GM12878 (cell line): ENCODE data around the gene SUPT4H1. TPM values are rescaled to one million over a fixed set of nuclear protein-coding genes. Genes with fewer than 3 reads are reported as not detected.
A peak's percentile ranks its signal among the peaks of the same experiment; 100 is the strongest.

Experiments used
- ATAC-seq: fragments of 200-7000 bp; cut with Tn5 transposase; 3 replicates; pipeline ENCODE4 v1.9.1; 2020; ENCODE audit warnings: mild to moderate bottlenecking, moderate library complexity
- BruUV-seq: library from RNA; stranded (reverse); fragments of 400-500 nt; replicated peaks from 2 replicates; lab custom pipeline; 2021; lab: Mats Ljungman, UMichigan
- CTCF ChIA-PET: fragments of 300-600 bp; sonication (Branson Sonifier 250); formaldehyde crosslinking; extraction: SDS; loops from one replicate; lab custom pipeline; 2021; ENCODE audit warnings: inconsistent platforms; lab: Yijun Ruan, JAX
- POLR2A ChIA-PET: fragments of 350-600 bp; formaldehyde crosslinking; extraction: SDS; loops from one replicate; lab custom pipeline; 2021; ENCODE audit warnings: inconsistent platforms; lab: Charles Lee
- RAD21 ChIA-PET: fragments of 300-600 bp; sonication (Branson Sonifier 250); formaldehyde crosslinking; loops from one replicate; lab custom pipeline; 2023; ENCODE audit warnings: antibody characterized with exemption; ENCODE audit not compliant: unreplicated experiment; lab: Charles Lee
- SMC1A ChIA-PET: fragments of 300-600 bp; sonication (Branson Sonifier 250); formaldehyde crosslinking; loops from one replicate; lab custom pipeline; 2023; ENCODE audit not compliant: unreplicated experiment, uncharacterized antibody; lab: Charles Lee
- DNase-seq: peaks from one replicate; pipeline ENCODE4 v3.0.0-alpha.2; 2011; ENCODE audit warnings: low read depth, low spot score
- FAIRE-seq: peaks from 3 replicates; lab custom pipeline; 2011; peaks lifted over from hg19 to GRCh38; lab: Jason Lieb, UNC
- H2AFZ ChIP-seq: 2 replicates; pipeline ENCODE4 v1.6.0; 2011; ENCODE audit warnings: low read depth, low read length, control low read depth; ENCODE audit not compliant: control insufficient read depth
- H3K27ac ChIP-seq: 2 replicates; pipeline ENCODE4 v1.5.1; 2011; ENCODE audit warnings: control low read depth; ENCODE audit not compliant: control insufficient read depth, insufficient read depth
- H3K27me3 ChIP-seq, 2 experiments: replicated peaks in 1 of 2; 2 replicates each; pipeline versions ENCODE4 v1.6.0 to v1.6.1; 2011; ENCODE audit warnings: low read length in 1 of 2; ENCODE audit not compliant: control insufficient read depth in 2 of 2, insufficient read depth in 2 of 2
- H3K36me3 ChIP-seq, 2 experiments: 2 replicates each; pipeline ENCODE4 v1.5.1; 2011; ENCODE audit warnings: low read length in 1 of 2; ENCODE audit not compliant: control insufficient read depth in 2 of 2, insufficient read depth in 2 of 2
- H3K4me1 ChIP-seq: 2 replicates; pipeline ENCODE4 v1.6.1; 2011; ENCODE audit warnings: mild to moderate bottlenecking, low read length, moderate library complexity, mixed read lengths; ENCODE audit not compliant: control insufficient read depth, insufficient read depth
- H3K4me2 ChIP-seq: 2 replicates; pipeline ENCODE4 v1.6.0; 2011; ENCODE audit warnings: control low read depth; ENCODE audit not compliant: control insufficient read depth, insufficient read depth
- H3K4me3 ChIP-seq: fragments of 200-600 bp; sonication (generic); 2 replicates; pipeline ENCODE4 v1.5.1; 2016
- H3K79me2 ChIP-seq: 2 replicates; pipeline ENCODE4 v1.6.0; 2011; ENCODE audit warnings: low read length; ENCODE audit not compliant: control insufficient read depth, insufficient read depth
- H3K9ac ChIP-seq: 2 replicates; pipeline ENCODE4 v1.8.0; 2011; ENCODE audit warnings: low read length, control low read depth, mixed read lengths; ENCODE audit not compliant: control insufficient read depth, insufficient read depth
- H3K9me3 ChIP-seq: replicated peaks from 3 replicates; pipeline ENCODE4 v1.5.1; 2011; ENCODE audit warnings: mild to moderate bottlenecking, low read length; ENCODE audit not compliant: control insufficient read depth, insufficient read depth
- H4K20me1 ChIP-seq: 2 replicates; pipeline ENCODE4 v1.6.0; 2011; ENCODE audit not compliant: control insufficient read depth, insufficient read depth
- ATF7 ChIP-seq: fragments of 450-650 bp; IDR thresholded peaks from 2 replicates; pipeline ENCODE4 v1.6.1; 2016; ENCODE audit warnings: low read depth, mild to moderate bottlenecking
- CEBPZ ChIP-seq: fragments of 150-350 bp; IDR thresholded peaks from 2 replicates; pipeline ENCODE4 v1.6.1; 2016; ENCODE audit warnings: low read depth, low read length
- ELK1 ChIP-seq: IDR thresholded peaks from 2 replicates; pipeline ENCODE4 v1.6.1; 2012; ENCODE audit warnings: low read depth, low read length, improper control_type of control experiment
- ESRRA ChIP-seq: IDR thresholded peaks from 2 replicates; pipeline ENCODE4 v1.6.1; 2012; ENCODE audit warnings: mild to moderate bottlenecking, low read length, improper control_type of control experiment
- EZH2 ChIP-seq: IDR thresholded peaks from 2 replicates; pipeline ENCODE4 v1.6.1; 2012; ENCODE audit warnings: low read depth, mild to moderate bottlenecking, control low read depth, inconsistent platforms, low read length, borderline replicate concordance; ENCODE audit not compliant: control insufficient read depth
- GATAD2B ChIP-seq: fragments of 450-650 bp; conservative IDR thresholded peaks from 2 replicates; pipeline ENCODE4 v1.6.1; 2017; ENCODE audit warnings: low read depth, mild to moderate bottlenecking, moderate library complexity
- HSF1 ChIP-seq: fragments of 150-350 bp; IDR thresholded peaks from 2 replicates; pipeline ENCODE4 v1.6.1; 2014; ENCODE audit warnings: mild to moderate bottlenecking, low read depth, low read length
- IRF4 ChIP-seq: IDR thresholded peaks from 2 replicates; pipeline ENCODE4 v1.6.1; 2011; ENCODE audit warnings: low read depth, low read length
- MEF2A ChIP-seq: IDR thresholded peaks from 2 replicates; pipeline ENCODE4 v1.6.1; 2011; ENCODE audit warnings: low read depth, mild to moderate bottlenecking, low read length, moderate library complexity; ENCODE audit not compliant: insufficient read depth
- NRF1 ChIP-seq: conservative IDR thresholded peaks from 2 replicates; pipeline ENCODE4 v1.6.1; 2011; ENCODE audit warnings: mild to moderate bottlenecking, low read depth, low read length, improper control_type of control experiment
- RFX5 ChIP-seq: IDR thresholded peaks from 2 replicates; pipeline ENCODE4 v1.6.1; 2011; ENCODE audit warnings: low read depth, low read length, improper control_type of control experiment
- SP1 ChIP-seq: IDR thresholded peaks from one replicate; pipeline ENCODE4 v1.6.1; 2011; ENCODE audit warnings: low read depth, low read length
- SREBF1 ChIP-seq: IDR thresholded peaks from 2 replicates; pipeline ENCODE4 v1.6.1; 2012; ENCODE audit warnings: mild to moderate bottlenecking, low read length
- WGBS: methylation state at CpG from one replicate; pipeline ENCODE4 v1.1.6; 2016; ENCODE audit warnings: low lambda C conversion rate; ENCODE audit not compliant: insufficient replicate concordance, insufficient coverage; ENCODE audit errors: missing lambda C conversion rate; 5-methylcytosine and 5-hydroxymethylcytosine counted together
- in situ Hi-C: fragments of 300-500 bp; cut with MboI; formaldehyde crosslinking; loops from 9 replicates; pipeline ENCODE4 v1.14.3; 2018; ENCODE audit warnings: mixed read lengths
- intact Hi-C: fragments of 100-400 bp; cut with micrococcal nuclease; formaldehyde crosslinking; loops from one replicate; pipeline ENCODE4 v1.14.2; 2022; ENCODE audit not compliant: unreplicated experiment
- polyA plus RNA-seq, 11 experiments: library from polyadenylated mRNA; depleted of rRNA in 4 of 11; unstranded in 6 of 11; stranded (reverse) in 5 of 11; fragments of >200 nt; fragmentation: Nextera tagmentation in 4 of 11; fragmentation: Illumina TruSeq in 1 of 11; extraction: Ambion mirVana in 4 of 11; extraction: Trizol in 1 of 11; gene quantifications; 1 replicate in 1 of 11; 2 replicates in 10 of 11; pipeline versions ENCODE4 v1.2.1 to v1.2.3, GENCODE V29; 2011 to 2016; ENCODE audit warnings: inconsistent platforms in 2 of 11, missing spikeins in 2 of 11, low read depth in 1 of 11
- total RNA-seq, 4 experiments: library from RNA; depleted of rRNA in 3 of 4; stranded (reverse); fragments of >200 nt in 3 of 4; fragmentation: Illumina TruSeq in 1 of 4; extraction: Trizol in 1 of 4; gene quantifications; 2 replicates each; pipeline versions ENCODE4 v1.2.1 to v1.2.3, GENCODE V29; 2013 to 2021

The SUPT4H1 gene
- total and polyA plus RNA-seq, 10 of the 15 experiments (the other 5 are each of a cell fraction or from before 2014, with no cell fraction given), result 83.8 to 293 (median 128) TPM

GRCh38 chr17:58335779-58336455, 16.1 kb downstream of the SUPT4H1 start (continued):
- TF ChIP-seq GATAD2B, result 0 out of 2 replicates have a peak, but pooled peaks have one; percentile 17

GRCh38 chr17:58335061-58335731, 16.8 kb downstream of the SUPT4H1 start:
- Histone ChIP-seq H3K9me3 (no peaks in the 10 kb centered on the region; the same call in 2 of the 3 replicates), H3K27ac (peak overlapping the region; percentile 100), H3K4me2 (peak overlapping the region; percentile 99), H2AFZ (no peak overlapping the region), H3K4me3 (peak overlapping the region; percentile 83), H3K9ac (peak overlapping the region; percentile 100), H3K4me1 (peaks cover 44% of the 10 kb centered on the region), H3K36me3 (peaks cover 6 to 13% of the 10 kb centered on the region in 2 experiments), H3K79me2 (peaks cover 96% of the 10 kb centered on the region), H4K20me1 (no peaks in the 10 kb centered on the region; the same call in 1 of the 2 replicates), H3K27me3 (no peaks in the 10 kb centered on the region)
- ChIA-PET POLR2A (interaction anchor here (0.7 to 18.5 kb wide), 4 partner anchors 9 to 103 kb away, joined by 3 to 373 read pairs (median 140); partner anchors contain the start of genes RNF43 and SUPT4H1), RAD21 (interaction anchor here (1.0 to 18.1 kb wide), 7 partner anchors 9 to 432 kb away, joined by 3 to 323 read pairs (median 11); partner anchors contain the start of genes RNF43 and SUPT4H1), CTCF (interaction anchor here (0.6 to 4.3 kb wide), 5 partner anchors 10 to 80 kb away, joined by 3 to 53 read pairs (median 20); partner anchors contain the start of genes RNF43 and SUPT4H1), SMC1A (interaction anchor here (3.5 to 10.3 kb wide), 4 partner anchors 8 to 80 kb away, joined by 24 to 195 read pairs (median 90); partner anchors contain the start of genes RNF43 and SUPT4H1)
- DNase-seq, result no peak
- in situ Hi-C loops, result loop anchor here (10.0 kb wide), 1 partner anchor 1500 kb away; no protein-coding TSS in a partner anchor
- no peak for FAIRE-seq
- BruUV-seq, result no TSS peak
- intact Hi-C loops, result loop anchor here (5.0 kb wide), 1 partner anchor 433 kb away; no protein-coding TSS in a partner anchor
- ATAC-seq, result no peak
- 0% methylated on average over 10 of the region's 10 CpGs for WGBS
- TF ChIP-seq EZH2, result no peak
- TF ChIP-seq ATF7, result no peak
- TF ChIP-seq SP1, result no peak
- TF ChIP-seq NRF1, result 0 out of 2 replicates have a peak, but pooled peaks have one; percentile 11
- no peak for TF ChIP-seq CEBPZ
- no peak for TF ChIP-seq RFX5
- no peak for TF ChIP-seq HSF1
- no peak for TF ChIP-seq SREBF1
- TF ChIP-seq IRF4, result no peak
- TF ChIP-seq ELK1, result no peak
- no peak for TF ChIP-seq ESRRA
- no peak for TF ChIP-seq MEF2A
